ENCODE data around the gene PDS5A. TPM values are rescaled to one million over a fixed set of nuclear protein-coding genes. Genes with fewer than 3 reads are reported as not detected.
"Not testable (repeated sequence)": the region's sequence is repeated elsewhere in the genome, so short reads cannot be mapped to it uniquely, and the experiment has no call there.

The PDS5A gene
- total RNA-seq, 4 donors from 2014 or later = 68.3 to 110 (median 76.8) TPM

DNA sequence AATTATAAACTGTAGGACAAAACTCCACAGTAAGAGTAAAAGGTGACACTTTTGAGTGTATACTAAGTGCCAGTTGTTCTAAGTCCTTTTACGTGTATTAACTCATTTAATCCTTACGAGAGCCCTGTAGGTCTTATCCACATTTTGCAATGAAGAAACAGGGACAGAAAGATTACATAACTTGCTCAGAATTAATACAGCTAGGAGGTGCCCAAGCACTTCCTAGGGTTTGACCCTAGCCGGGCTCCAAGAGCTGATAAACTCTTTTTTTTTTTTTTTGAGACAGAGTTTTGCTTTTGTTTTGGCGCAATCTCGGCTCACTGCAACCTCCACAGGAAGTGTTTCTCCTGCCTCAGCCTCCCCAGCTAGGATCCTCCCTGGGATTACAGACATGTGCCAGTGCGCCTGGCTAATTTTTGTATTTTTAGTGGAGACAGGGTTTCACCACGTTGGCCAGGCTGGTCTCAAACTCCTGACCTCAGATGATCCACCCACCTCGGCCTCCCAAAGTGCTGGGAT is 169.4 kb downstream of the PDS5A start:
- Histone ChIP-seq H3K4me1 (no peaks in the 10 kb centered on the region), H3K4me3 (no peak overlapping the region), H3K27me3 (no peaks in the 10 kb centered on the region), H3K36me3 (no peaks in the 10 kb centered on the region), H3K27ac (no peak overlapping the region), H3K9me3 (no peaks in the 10 kb centered on the region)
- DNase-seq = no peak
- no peak for TF ChIP-seq POLR2A (IDR thresholded peaks at IDR 0.05)
- TF ChIP-seq, protein P1, sequence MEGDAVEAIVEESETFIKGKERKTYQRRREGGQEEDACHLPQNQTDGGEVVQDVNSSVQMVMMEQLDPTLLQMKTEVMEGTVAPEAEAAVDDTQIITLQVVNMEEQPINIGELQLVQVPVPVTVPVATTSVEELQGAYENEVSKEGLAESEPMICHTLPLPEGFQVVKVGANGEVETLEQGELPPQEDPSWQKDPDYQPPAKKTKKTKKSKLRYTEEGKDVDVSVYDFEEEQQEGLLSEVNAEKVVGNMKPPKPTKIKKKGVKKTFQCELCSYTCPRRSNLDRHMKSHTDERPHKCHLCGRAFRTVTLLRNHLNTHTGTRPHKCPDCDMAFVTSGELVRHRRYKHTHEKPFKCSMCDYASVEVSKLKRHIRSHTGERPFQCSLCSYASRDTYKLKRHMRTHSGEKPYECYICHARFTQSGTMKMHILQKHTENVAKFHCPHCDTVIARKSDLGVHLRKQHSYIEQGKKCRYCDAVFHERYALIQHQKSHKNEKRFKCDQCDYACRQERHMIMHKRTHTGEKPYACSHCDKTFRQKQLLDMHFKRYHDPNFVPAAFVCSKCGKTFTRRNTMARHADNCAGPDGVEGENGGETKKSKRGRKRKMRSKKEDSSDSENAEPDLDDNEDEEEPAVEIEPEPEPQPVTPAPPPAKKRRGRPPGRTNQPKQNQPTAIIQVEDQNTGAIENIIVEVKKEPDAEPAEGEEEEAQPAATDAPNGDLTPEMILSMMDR (IDR thresholded peaks at IDR 0.05) = no peak

- DNase-seq = no peak
- Histone ChIP-seq H3K27me3 (no peaks in the 10 kb centered on the region), H3K4me3 (no peak overlapping the region), H3K4me1 (no peaks in the 10 kb centered on the region), H3K36me3 (no peaks in the 10 kb centered on the region), H3K9me3 (no peaks in the 10 kb centered on the region), H3K27ac (no peak overlapping the region)
- TF ChIP-seq POLR2A (IDR thresholded peaks at IDR 0.05) = no peak
- TF ChIP-seq, protein P1 (IDR thresholded peaks at IDR 0.05) = no peak
Observed at GRCh38 chr4:39802005-39802404, 175.7 kb downstream of the PDS5A start.

- not testable (repeated sequence) for H3K27me3 ChIP-seq, H3K4me1 ChIP-seq, H3K27ac ChIP-seq, DNase-seq, H3K9me3 ChIP-seq, H3K4me3 ChIP-seq, H3K36me3 ChIP-seq
Observed at GRCh38 chr4:39792976-39793375, 184.7 kb downstream of the PDS5A start.

DNA sequence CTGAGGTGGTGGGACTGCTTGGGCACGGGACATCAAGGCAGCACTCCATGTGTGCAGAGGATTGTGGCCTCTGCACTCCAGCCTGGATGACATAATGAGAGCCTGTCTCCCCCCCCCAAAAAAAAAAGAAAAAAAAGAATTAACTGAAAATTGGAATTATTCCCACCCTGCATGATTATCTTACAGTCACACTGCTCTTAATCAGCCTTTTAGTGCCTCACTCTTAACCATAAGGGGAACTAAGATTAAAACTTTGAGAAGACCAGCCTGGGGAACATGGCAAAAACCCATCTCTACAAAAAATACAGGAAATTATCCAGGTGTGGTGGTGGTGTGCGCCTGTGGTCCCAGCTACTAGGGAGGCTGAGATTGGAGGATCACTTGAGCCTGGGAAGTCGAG is 185.2 kb downstream of the PDS5A start:
- Histone ChIP-seq H3K27me3 (no peaks in the 10 kb centered on the region), H3K4me1 (no peaks in the 10 kb centered on the region), H3K36me3 (no peaks in the 10 kb centered on the region), H3K27ac (no peak overlapping the region), H3K4me3 (no peak overlapping the region), H3K9me3 (no peaks in the 10 kb centered on the region)
- TF ChIP-seq POLR2A (IDR thresholded peaks at IDR 0.05) = no peak
- TF ChIP-seq, protein P1 (IDR thresholded peaks at IDR 0.05) = no peak
- no peak for DNase-seq

DNA sequence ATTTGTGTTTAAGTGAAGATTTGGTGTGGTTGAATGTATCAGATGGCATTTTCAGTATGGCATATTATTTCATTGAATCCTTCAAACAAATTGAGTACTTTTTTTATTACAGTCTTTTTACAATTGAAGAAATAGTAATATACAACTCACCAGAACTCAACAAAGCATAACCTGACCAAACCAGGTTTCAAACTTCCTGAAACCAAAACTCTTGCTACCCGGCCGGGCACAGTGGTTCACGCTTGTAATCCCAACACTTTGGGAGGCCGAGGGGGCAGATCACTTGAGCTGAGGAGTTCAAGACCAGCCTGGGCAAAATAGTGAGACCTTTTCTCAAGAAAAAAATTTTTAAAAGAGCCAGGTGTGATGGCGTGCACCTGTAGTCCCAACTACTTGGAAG is 185.6 kb downstream of the PDS5A start:
- H3K27ac ChIP-seq = no peak overlapping the region
- H3K9me3 ChIP-seq = no peaks in the 10 kb centered on the region
- H3K4me1 ChIP-seq = no peaks in the 10 kb centered on the region
- H3K36me3 ChIP-seq = no peaks in the 10 kb centered on the region
- H3K4me3 ChIP-seq = no peak overlapping the region
- no peak for TF ChIP-seq POLR2A (IDR thresholded peaks at IDR 0.05)
- TF ChIP-seq, protein P1 (IDR thresholded peaks at IDR 0.05) = no peak
- DNase-seq = no peak
- H3K27me3 ChIP-seq = no peaks in the 10 kb centered on the region

DNA sequence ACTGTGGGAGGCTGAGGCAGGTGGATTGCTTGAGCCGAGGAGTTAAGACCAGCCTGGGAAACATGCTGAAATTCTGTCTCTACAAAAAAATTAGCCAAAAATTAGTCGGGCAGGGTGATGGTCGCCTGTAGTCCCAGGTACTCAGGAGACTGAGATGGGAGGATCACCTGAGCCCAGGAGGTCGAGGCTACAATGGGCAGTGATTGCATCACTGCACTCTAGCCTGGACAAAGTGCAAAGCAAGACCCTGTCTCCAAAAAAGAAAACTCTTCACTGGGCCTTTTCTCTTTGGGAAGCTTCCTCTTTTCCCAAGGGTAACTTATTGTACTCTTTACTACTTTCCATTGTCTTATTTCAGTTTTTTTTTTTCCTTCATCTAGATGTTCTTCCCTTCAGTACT is 190.9 kb downstream of the PDS5A start:
- no peak for DNase-seq
- no peaks in the 10 kb centered on the region for H3K36me3 ChIP-seq
- H3K4me3 ChIP-seq = no peak overlapping the region
- no peaks in the 10 kb centered on the region for H3K4me1 ChIP-seq
- TF ChIP-seq, protein P1 (IDR thresholded peaks at IDR 0.05) = no peak
- no peak for TF ChIP-seq POLR2A (IDR thresholded peaks at IDR 0.05)
- no peaks in the 10 kb centered on the region for H3K9me3 ChIP-seq
- no peak overlapping the region for H3K27ac ChIP-seq
- no peaks in the 10 kb centered on the region for H3K27me3 ChIP-seq
